Coronary artery (tissue), 2 donors: ENCODE results near the gene EMID1.

ENCODE experiments used
- DNase-seq: peaks from one replicate; pipeline ENCODE4 v3.0.0-alpha.2; 2017; ENCODE audit warnings: low spot score
- H3K27ac ChIP-seq, 2 donors: fragments of 200-600 bp; sonication (generic); one replicate each; pipeline ENCODE4 v1.5.1; 2016 to 2019
- H3K4me3 ChIP-seq: fragments of 200-600 bp; sonication (generic); 2 replicates; pipeline ENCODE4 v1.5.1; 2016; ENCODE audit warnings: mild to moderate bottlenecking, moderate library complexity
- TF ChIP-seq, protein P1 (sequence below): fragments of 200-600 bp; sonication (generic); IDR thresholded peaks from one replicate; pipeline ENCODE4 v1.5.1; 2019; ENCODE audit warnings: antibody characterized with exemption

The EMID1 gene

GRCh38 chr22:29277927-29278326 is 72.2 kb downstream of the EMID1 start:
- Histone ChIP-seq H3K27ac (no peak overlapping the region), H3K4me3 (no peak overlapping the region)
- TF ChIP-seq, protein P1, sequence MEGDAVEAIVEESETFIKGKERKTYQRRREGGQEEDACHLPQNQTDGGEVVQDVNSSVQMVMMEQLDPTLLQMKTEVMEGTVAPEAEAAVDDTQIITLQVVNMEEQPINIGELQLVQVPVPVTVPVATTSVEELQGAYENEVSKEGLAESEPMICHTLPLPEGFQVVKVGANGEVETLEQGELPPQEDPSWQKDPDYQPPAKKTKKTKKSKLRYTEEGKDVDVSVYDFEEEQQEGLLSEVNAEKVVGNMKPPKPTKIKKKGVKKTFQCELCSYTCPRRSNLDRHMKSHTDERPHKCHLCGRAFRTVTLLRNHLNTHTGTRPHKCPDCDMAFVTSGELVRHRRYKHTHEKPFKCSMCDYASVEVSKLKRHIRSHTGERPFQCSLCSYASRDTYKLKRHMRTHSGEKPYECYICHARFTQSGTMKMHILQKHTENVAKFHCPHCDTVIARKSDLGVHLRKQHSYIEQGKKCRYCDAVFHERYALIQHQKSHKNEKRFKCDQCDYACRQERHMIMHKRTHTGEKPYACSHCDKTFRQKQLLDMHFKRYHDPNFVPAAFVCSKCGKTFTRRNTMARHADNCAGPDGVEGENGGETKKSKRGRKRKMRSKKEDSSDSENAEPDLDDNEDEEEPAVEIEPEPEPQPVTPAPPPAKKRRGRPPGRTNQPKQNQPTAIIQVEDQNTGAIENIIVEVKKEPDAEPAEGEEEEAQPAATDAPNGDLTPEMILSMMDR = no peak
- no peak for DNase-seq

- Histone ChIP-seq H3K4me3 (no peak overlapping the region), H3K27ac (no peak overlapping the region)
- TF ChIP-seq, protein P1 = no peak
- no peak for DNase-seq
These were observed 78.5 kb downstream of the EMID1 start for GRCh38 chr22:29284196-29284595.

GRCh38 chr22:29288837-29289236 is 83.1 kb downstream of the EMID1 start:
- TF ChIP-seq, protein P1 = no peak
- no peak overlapping the region for H3K4me3 ChIP-seq
- H3K27ac ChIP-seq = no peak overlapping the region
- DNase-seq = no peak

DNA sequence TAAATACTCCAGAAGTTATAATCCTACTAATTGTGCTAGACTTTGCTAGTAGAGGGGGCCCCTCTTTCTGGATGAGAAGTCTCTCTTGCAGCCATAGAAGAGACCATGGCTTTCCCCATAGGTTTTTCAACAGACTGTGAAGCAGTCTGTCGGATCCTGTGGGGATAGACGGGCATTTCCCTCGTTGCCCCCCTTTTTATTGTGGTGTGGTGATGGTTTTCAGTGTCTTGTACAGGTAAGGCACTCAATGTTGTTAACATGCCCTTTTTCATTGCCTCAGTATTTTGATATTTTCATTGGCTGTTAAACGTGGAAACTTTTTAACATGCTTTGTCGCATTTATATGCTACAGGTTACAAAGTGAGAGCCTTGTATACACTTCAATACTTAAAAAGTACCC is 84.4 kb downstream of the EMID1 start:
- no peak overlapping the region for H3K4me3 ChIP-seq
- DNase-seq = no peak
- TF ChIP-seq, protein P1 = no peak

DNA sequence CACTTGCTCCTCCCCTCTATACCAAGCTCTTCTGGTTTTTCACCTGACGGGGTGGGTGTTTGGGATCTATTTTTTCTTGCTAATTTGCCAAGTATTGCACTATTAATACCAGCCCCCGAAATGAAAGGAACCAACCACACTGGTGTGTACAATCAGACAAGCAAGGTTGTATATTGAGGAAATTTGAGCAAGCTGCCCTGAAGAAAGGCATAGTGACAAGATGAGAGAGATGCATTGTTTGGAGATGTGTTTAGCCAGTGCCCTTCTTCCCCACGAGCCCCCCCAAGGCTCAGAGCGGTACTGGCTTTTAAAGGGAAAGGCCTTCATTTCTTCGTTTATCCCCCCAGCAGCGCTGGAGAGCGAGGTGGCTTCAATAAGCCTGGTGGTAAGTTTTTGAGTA is 85.5 kb downstream of the EMID1 start:
- no peak overlapping the region for H3K4me3 ChIP-seq
- TF ChIP-seq, protein P1 = no peak
- no peak for DNase-seq
- H3K27ac ChIP-seq = no peak overlapping the region

More for the DNA sequence above, 84.4 kb downstream of the EMID1 start:
- no peak overlapping the region for H3K27ac ChIP-seq

- no peak for DNase-seq
- Histone ChIP-seq H3K4me3 (no peak overlapping the region), H3K27ac (no peak overlapping the region)
- TF ChIP-seq, protein P1 = no peak
These were observed 86.7 kb downstream of the EMID1 start for GRCh38 chr22:29292379-29292778.

GRCh38 chr22:29298641-29299040 is 92.9 kb downstream of the EMID1 start:
- DNase-seq = no peak
- H3K27ac ChIP-seq = no peak overlapping the region
- TF ChIP-seq, protein P1 = no peak
- H3K4me3 ChIP-seq = no peak overlapping the region
